HG02885 (cell line): ENCODE measurements around the gene MYT1.
"Not testable (repeated sequence)": the region's sequence is repeated elsewhere in the genome, so short reads cannot be mapped to it uniquely, and the experiment has no call there.

Source experiments
- ATAC-seq: cut with Tn5 transposase; IDR thresholded peaks from one replicate; pipeline ENCODE4 v1.9.1; 2021; ENCODE audit warnings: mild to moderate bottlenecking; ENCODE audit not compliant: unreplicated experiment, poor library complexity

The MYT1 gene

GRCh38 chr20:64228086-64228653 is 63.9 kb downstream of the MYT1 start:
- no peak for ATAC-seq

DNA sequence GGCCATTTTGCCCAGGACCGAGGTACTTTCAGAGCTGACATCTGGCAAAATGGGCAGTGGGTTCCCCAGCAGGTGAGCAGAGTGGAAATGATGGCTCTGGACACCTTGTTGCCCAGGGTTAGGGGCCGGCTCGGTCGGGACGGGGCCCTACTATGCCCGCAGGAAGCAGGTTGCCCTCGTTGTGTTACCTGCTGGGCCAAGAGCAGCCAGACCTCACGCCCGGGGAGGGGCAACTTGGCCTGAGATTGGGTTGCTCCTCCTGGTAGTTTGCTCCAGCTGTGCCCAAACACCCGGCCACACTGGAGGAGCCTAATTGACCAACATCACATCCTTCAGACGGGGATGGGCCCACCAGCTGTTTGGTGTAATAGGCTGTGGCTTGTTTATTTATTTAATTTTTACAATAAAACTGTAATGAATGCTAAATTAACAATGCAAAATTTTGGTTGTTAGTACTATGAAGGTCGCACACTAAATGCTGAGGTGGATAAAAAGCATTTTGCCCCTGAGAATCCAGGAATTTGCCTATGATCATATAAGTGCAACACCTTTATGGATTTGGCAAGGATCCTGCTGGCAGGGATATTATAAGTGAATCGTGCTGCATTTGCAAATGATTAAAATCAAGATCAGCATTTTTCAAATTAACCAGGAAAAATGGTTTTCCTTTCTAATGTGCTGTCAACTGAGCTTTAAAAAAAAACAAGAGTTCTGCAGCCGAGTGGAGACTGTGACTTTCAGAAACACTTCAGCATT is 64.7 kb downstream of the MYT1 start:
- no peak for ATAC-seq

DNA sequence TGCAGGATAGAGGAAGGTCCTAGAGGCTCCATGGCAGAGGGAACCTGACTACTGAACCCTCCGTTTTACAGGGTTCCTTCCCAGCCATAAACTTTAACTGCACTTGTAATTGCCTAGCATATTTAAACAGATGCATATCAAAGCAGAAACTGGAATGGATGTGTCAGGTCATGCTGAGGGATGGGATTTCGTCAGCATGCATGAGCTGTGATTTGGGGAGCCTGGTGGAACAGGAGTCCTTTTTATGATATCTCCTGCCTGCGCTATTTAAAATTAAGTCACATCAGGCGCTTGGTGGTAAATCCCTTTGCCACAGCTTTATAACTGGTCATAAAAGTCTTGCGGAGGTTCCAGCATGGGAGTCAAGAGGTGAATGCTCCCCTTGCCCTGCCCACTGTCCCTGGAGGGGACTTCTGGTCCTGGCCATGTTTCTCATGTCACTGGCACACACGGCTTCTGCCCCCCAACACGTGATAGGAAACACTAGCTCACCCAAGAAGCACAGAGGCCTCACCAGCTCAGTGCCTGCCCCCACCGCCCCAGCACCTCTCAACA is 65.3 kb downstream of the MYT1 start:
- ATAC-seq = no peak

DNA sequence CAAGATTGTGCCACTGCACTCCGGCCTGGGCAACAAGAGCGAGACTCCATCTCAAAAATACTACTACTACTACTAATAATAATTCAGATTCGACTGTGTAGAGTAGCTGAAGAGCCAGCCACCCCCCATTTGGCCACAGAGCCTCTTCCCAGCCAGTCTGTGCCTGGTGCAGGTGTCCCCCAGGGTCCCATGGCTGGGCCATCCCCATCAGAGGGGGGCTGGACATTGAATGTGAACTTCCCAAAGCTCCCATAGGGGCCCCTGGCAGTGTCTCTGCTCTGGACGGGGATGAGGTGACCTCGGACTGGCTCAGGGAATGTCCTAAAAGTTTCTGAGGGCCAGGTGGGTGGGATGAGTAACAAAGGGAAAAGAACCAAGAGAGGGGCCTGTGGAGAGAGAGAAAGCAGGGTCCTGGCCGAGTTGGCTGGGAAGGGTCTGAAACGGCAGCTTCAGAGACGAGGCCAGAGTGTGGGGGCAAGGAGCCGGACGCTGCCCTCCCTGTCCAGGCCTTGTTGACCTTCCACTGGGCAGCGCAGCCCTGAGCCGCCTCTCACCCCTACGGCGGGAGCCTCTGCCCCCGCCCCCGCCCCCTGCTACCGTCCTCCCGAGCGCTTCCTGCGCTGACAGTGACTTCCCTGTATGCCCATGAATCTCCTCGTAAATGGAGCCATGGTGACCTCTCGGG is 66.4 kb downstream of the MYT1 start:
- no peak for ATAC-seq

DNA sequence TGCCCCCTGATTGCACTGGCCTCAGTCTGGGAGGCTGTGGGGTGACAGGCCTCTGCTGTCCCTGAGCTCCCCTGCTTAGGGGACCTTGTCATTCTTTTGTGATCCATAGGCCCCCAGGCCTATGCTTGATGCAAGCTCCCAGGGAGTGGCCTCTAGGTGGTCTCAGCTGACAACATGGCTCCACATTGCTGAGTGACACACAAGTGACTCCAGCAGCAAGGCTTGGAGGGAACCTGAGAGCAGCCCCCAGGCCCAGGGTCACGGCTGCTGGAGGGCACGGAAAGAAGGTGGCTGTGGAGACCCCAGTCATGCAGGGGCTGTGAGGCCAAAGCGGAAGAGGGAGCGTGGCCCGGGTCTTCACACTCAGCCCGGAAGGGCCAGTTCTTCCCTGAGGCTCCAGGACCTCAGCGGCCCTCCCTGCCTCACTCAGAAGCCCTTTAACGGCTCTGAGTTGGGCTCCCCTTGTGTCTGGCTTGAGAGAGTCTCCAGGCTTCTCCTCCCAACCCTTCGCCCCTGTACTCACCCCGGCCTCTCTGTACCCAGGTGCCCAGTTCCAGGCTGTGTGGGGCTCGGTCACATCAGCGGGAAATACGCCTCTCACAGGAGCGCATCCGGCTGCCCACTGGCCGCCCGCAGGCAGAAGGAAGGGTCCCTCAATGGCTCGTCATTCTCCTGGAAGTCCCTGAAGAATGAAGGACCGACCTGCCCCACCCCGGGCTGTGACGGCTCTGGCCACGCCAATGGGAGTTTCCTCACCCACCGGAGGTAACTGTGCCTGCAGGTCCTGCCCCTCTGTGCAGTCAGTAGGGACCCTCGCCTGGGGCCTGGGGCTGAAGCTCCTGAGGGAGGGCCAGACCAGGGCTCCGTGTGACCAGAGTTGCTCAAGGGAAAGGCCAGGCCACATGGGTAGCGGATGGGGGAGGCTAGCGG is 67.6 kb downstream of the MYT1 start:
- ATAC-seq = no peak

DNA sequence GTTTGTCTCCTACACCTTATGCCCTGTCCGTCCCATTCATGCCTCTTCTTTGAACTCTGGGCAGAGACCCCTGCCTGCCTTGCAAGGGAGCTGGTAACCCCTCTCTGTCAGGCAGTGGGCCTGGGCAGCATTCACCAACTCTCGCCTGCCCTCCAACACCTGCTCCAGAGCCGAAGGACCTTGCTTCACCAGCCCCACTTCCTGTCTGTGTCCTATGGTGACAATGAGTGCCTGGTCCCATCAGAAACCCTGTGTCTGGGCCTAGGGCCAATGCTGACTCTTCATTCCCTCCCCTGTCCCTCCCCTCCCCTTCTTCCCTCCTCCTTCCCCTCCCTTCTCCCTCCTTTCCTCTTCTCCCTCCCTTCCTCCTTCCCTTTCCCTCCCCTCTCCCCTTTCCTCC is 68.5 kb downstream of the MYT1 start:
- no peak for ATAC-seq

DNA sequence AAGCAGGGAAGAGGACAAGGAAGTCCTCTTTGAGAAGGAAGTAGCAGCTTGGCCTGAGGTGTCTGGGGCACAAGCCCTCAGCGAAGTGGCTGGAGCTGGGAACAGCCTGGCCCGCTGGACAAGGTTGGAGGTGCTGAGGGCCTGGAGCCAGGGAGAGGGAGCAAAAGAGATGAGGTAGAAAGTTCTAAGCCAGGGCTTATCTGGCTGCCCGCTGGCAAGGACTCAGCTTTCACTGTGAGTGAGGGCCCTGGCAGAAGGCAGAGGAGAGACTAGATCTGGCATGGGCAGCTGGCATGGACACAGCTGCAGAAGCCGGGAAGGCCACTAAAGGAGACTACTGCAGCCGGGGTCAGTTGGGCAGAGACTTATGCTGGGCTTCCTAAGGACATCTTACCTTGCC is 69.5 kb downstream of the MYT1 start:
- ATAC-seq = no peak

GRCh38 chr20:64234291-64234791 is 70.1 kb downstream of the MYT1 start:
- ATAC-seq = no peak

- ATAC-seq = not testable (repeated sequence)
Measured at GRCh38 chr20:64234921-64235565, 70.8 kb downstream of the MYT1 start.

- no peak for ATAC-seq
Measured at GRCh38 chr20:64236137-64237088, 72.2 kb downstream of the MYT1 start.

GRCh38 chr20:64237316-64237715 is 73.1 kb downstream of the MYT1 start:
- ATAC-seq = no peak

GRCh38 chr20:64238115-64238825 is 74.0 kb downstream of the MYT1 start:
- ATAC-seq = no peak

- no peak for ATAC-seq
Measured at GRCh38 chr20:64238851-64239387, 74.7 kb downstream of the MYT1 start.

DNA sequence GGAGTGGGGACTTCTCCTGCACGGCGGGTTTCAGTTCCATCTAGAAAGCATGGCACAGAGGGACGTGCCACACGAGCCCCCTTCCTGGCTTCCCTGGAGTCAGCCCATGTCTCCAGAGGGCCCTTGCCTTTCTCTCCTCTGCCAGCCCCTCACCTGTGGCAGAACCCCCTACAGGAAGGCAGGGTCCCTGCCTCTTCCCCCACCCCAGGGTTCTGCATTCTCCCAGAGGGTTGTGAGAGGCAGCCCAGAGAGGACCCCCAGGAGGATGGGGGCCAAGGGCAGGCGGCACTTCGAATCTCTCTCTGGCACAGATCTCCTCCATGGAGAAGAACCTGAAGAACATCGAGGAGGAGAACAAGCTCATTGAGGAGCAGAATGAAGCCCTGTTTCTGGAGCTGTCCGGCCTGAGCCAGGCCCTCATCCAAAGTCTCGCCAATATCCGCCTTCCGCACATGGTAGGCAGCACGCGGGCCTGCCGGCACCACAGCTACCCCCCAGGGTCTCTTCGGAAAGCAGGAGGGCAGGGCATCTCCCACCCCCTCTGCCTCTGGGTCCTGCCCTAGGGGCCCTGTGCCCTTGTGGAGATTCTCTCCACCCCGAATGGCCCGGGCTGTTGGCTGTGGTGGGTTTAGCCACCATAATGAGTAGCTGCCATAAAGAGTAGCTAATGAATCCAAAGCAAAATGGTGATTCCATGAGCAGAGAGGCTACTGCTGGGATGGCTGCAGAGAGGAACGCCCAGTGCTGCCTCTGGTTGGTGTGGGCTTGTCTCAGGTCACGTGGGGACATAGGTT is 75.4 kb downstream of the MYT1 start:
- ATAC-seq = no peak

DNA sequence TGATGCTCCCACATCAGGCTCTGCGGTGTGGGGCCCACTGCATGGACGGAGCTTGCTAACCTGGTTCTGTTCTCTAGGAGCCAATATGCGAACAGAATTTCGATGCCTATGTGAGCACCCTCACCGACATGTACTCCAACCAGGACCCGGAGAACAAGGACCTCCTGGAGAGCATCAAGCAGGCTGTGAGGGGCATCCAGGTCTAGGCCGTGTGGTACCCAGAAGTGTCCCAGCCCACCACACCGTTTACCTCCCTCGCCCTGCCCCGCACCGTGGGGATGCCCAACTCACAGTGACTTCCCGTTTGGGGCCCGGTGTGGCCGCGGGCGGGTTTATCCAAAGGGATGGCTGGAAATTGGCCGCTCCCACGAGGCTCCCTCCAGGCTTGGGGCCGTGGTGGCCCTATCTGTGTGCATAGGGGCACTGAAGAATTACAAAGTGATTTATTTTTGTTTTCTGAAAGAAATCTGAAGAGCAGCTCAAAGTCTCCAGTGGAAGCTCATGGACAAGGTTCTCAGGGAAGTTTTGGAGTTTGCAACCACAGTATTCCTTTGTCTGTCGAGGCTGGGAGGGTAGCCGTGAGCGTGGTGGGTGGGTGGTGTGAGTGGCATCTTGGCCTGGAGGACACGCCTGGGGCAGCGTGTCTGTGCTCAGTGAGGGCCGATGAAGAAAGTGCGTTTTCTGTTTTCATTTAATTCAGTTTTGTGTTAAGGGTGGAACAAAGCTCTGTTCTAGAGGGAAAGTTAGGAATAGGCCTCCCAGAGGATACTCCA is 76.2 kb downstream of the MYT1 start:
- ATAC-seq = no peak

- no peak for ATAC-seq
Measured at GRCh38 chr20:64241061-64241460, 76.8 kb downstream of the MYT1 start.
